ENCODE measurements around the gene PROM2. TPM values are rescaled to one million over a fixed set of nuclear protein-coding genes. Genes with fewer than 3 reads are reported as not detected.
A peak's percentile ranks its signal among the peaks of the same experiment; 100 is the strongest.

The PROM2 gene
- total and polyA plus RNA-seq, 2 donors from 2014 or later, result 55.6 to 65.6 TPM

DNA sequence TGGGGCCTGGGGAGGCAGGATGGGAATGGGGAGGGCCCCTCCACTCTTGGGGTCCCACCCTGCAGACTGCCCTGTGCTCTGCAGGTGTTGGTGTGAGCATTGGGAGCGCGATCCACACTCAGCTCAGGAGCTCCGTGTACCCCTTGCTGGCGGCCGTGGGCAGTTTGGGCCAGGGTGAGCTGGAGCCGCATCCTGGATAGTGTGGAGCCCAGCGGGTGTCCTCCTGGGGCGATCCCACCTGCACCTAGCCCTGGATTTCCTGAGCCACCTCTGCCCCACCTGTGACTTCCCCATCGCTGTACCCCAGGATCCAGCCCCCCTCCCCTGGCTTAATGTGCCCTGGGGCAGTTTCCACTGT lies 2.6 kb downstream of the PROM2 start:
- no peak overlapping the region for H3K9ac ChIP-seq (ENCODE audit: low read length in 3 of 3)
- no peaks in the 10 kb centered on the region for H3K9me3 ChIP-seq (ENCODE audit: control insufficient read depth in 2 of 3, insufficient read depth in 1 of 3, low read length in 3 of 3)
- H3K4me3 ChIP-seq (ENCODE audit: low read length in 3 of 3), result peak overlapping the region in 1 of 3 donors; percentile 61
- TF ChIP-seq, protein P1, sequence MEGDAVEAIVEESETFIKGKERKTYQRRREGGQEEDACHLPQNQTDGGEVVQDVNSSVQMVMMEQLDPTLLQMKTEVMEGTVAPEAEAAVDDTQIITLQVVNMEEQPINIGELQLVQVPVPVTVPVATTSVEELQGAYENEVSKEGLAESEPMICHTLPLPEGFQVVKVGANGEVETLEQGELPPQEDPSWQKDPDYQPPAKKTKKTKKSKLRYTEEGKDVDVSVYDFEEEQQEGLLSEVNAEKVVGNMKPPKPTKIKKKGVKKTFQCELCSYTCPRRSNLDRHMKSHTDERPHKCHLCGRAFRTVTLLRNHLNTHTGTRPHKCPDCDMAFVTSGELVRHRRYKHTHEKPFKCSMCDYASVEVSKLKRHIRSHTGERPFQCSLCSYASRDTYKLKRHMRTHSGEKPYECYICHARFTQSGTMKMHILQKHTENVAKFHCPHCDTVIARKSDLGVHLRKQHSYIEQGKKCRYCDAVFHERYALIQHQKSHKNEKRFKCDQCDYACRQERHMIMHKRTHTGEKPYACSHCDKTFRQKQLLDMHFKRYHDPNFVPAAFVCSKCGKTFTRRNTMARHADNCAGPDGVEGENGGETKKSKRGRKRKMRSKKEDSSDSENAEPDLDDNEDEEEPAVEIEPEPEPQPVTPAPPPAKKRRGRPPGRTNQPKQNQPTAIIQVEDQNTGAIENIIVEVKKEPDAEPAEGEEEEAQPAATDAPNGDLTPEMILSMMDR (IDR thresholded peaks at IDR 0.05; ENCODE audit: borderline replicate concordance, extremely low read depth, insufficient read depth), result no peak
- H3K27ac ChIP-seq (ENCODE audit: low read depth in 2 of 2, low read length in 2 of 2), result peak overlapping the region in 1 of 2 donors; percentile 89
- no peaks in the 10 kb centered on the region for H3K27me3 ChIP-seq (ENCODE audit: control insufficient read depth, insufficient read depth, low read length)
- peaks cover 0 to 17% (median 0%) of the 10 kb centered on the region in 3 donors for H3K4me1 ChIP-seq (ENCODE audit: control insufficient read depth in 2 of 3, insufficient read depth in 2 of 3, low read depth in 1 of 3, low read length in 3 of 3)
- FAIRE-seq, result no peak
- peak in 1 of 5 donors; percentile 57 for DNase-seq
- H3K36me3 ChIP-seq (ENCODE audit: control insufficient read depth in 2 of 3, insufficient read depth in 3 of 3, low read length in 3 of 3), result peaks cover 0 to 8% (median 0%) of the 10 kb centered on the region in 3 donors
- intact Hi-C loops (cut with DNase I), result no loop called here

DNA sequence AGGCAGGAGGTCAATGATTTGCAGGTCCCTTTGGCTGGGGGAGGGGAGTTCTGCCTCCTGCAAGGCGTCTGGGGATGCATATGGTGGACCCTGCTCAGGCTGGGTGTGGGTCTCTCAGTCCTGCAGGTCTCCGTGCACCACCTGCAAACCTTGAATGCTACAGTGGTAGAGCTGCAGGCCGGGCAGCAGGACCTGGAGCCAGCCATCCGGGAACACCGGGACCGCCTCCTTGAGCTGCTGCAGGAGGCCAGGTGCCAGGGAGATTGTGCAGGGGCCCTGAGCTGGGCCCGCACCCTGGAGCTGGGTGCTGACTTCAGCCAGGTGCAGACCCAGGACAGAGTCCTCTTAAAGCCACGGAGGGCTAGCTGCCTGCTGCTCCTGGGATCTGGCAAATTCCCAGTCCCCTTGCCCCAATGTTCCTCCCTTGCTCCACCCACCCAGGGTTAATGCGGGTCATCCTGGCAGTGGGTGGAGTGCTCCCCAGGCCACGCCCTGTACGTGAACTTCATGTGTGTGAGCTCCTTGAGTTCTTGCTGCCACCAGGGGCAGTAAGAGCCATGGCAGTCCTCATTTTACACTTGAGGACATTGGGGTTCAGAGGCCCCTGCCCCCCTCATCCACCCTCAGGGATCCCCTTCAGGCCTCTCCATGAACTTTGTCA lies 3.1 kb downstream of the PROM2 start:
- Histone ChIP-seq H3K27ac (ENCODE audit: low read depth in 2 of 2, low read length in 2 of 2) (peak overlapping the region; percentile 5 to 55), H3K4me1 (ENCODE audit: control insufficient read depth in 2 of 3, insufficient read depth in 2 of 3, low read depth in 1 of 3, low read length in 3 of 3) (peaks cover 0 to 17% (median 0%) of the 10 kb centered on the region in 3 donors), H3K9ac (ENCODE audit: low read length in 3 of 3) (no peak overlapping the region), H3K36me3 (ENCODE audit: control insufficient read depth in 2 of 3, insufficient read depth in 3 of 3, low read length in 3 of 3) (peaks cover 0 to 8% (median 0%) of the 10 kb centered on the region in 3 donors), H3K27me3 (ENCODE audit: control insufficient read depth, insufficient read depth, low read length) (no peaks in the 10 kb centered on the region), H3K4me3 (ENCODE audit: low read length in 3 of 3) (peak overlapping the region in 1 of 3 donors; percentile 61), H3K9me3 (ENCODE audit: control insufficient read depth in 2 of 3, insufficient read depth in 1 of 3, low read length in 3 of 3) (no peaks in the 10 kb centered on the region)
- DNase-seq (peak; percentile 59 to 83 (median 68)), FAIRE-seq (no peak)
- TF ChIP-seq, protein P1 (IDR thresholded peaks at IDR 0.05; ENCODE audit: borderline replicate concordance, extremely low read depth, insufficient read depth), result no peak
- intact Hi-C loops (cut with DNase I), result no loop called here

DNA sequence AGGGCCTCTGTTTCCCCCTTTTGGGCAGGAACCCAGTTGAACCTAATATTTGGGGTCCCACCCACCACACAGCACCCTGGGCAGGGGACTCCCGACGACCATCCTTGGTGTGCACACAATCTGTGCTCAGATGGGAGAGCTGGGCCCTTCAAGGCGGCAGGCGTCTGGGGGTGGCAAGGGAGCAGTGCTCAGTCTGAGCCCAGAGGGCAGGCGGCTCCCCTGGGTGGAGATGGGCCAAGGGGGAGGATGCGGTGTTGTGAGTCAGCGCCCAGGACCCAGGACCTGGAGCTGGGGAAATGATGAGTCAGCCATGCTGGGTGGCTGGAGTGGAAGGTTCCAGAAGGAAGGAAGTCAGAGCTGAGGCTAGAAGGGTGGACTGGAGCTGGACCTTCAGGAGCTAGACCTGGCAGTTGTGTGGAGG lies 3.8 kb downstream of the PROM2 start:
- DNase-seq (peak in 1 of 5 donors; percentile 76), FAIRE-seq (no peak)
- Histone ChIP-seq H3K9ac (ENCODE audit: low read length in 3 of 3) (no peak overlapping the region), H3K36me3 (ENCODE audit: control insufficient read depth in 2 of 3, insufficient read depth in 3 of 3, low read length in 3 of 3) (peaks cover 0 to 8% (median 0%) of the 10 kb centered on the region in 3 donors), H3K27ac (ENCODE audit: low read depth in 2 of 2, low read length in 2 of 2) (peak overlapping the region; percentile 38 to 55), H3K4me3 (ENCODE audit: low read length in 3 of 3) (no peak overlapping the region), H3K4me1 (ENCODE audit: control insufficient read depth in 2 of 3, insufficient read depth in 2 of 3, low read depth in 1 of 3, low read length in 3 of 3) (peaks cover 0 to 17% (median 0%) of the 10 kb centered on the region in 3 donors), H3K9me3 (ENCODE audit: control insufficient read depth in 2 of 3, insufficient read depth in 1 of 3, low read length in 3 of 3) (no peaks in the 10 kb centered on the region), H3K27me3 (ENCODE audit: control insufficient read depth, insufficient read depth, low read length) (no peaks in the 10 kb centered on the region)
- intact Hi-C loops (cut with DNase I), result no loop called here
- TF ChIP-seq, protein P1 (IDR thresholded peaks at IDR 0.05; ENCODE audit: borderline replicate concordance, extremely low read depth, insufficient read depth), result no peak
